HepG2 (cell line): ENCODE measurements around the gene SEPHS2. TPM values are rescaled to one million over a fixed set of nuclear protein-coding genes. Genes with fewer than 3 reads are reported as not detected.

Experiments used
- AGO1 ChIP-seq: fragments of 200-400 bp; formaldehyde crosslinking; IDR thresholded peaks from 2 replicates; pipeline ENCODE4 v1.6.1; 2017; ENCODE audit warnings: mild to moderate bottlenecking, low read depth, low read length, moderate library complexity; ENCODE audit not compliant: poor library complexity, severe bottlenecking
- ARID4A ChIP-seq: sonication (generic); formaldehyde crosslinking; IDR thresholded peaks from 2 replicates; pipeline ENCODE4 v1.5.0; 2020; ENCODE audit warnings: mild to moderate bottlenecking, missing genetic modification reagents, borderline replicate concordance
- BCL6 ChIP-seq: IDR thresholded peaks from 2 replicates; pipeline ENCODE4 v1.6.1; 2016; ENCODE audit warnings: missing genetic modification reagents, missing compliant biosample characterization
- HOXA3 ChIP-seq: sonication (generic); formaldehyde crosslinking; IDR thresholded peaks from 2 replicates; pipeline ENCODE4 v1.5.0; 2020; ENCODE audit warnings: missing genetic modification reagents
- IRF2 ChIP-seq: IDR thresholded peaks from 2 replicates; pipeline ENCODE4 v1.6.1; 2018; ENCODE audit warnings: missing genetic modification reagents, missing compliant biosample characterization
- MTF1 ChIP-seq: sonication (generic); formaldehyde crosslinking; IDR thresholded peaks from 2 replicates; pipeline ENCODE4 v1.5.0; 2020; ENCODE audit warnings: missing genetic modification reagents
- NFYB ChIP-seq: sonication (generic); formaldehyde crosslinking; IDR thresholded peaks from 2 replicates; pipeline ENCODE4 v1.4.0; 2020; ENCODE audit warnings: missing genetic modification reagents
- PHF21A ChIP-seq: sonication (generic); formaldehyde crosslinking; IDR thresholded peaks from 2 replicates; pipeline ENCODE4 v1.5.0; 2020; ENCODE audit warnings: mild to moderate bottlenecking, missing genetic modification reagents
- SSRP1 ChIP-seq: IDR thresholded peaks from 2 replicates; pipeline ENCODE4 v1.6.1; 2016; ENCODE audit warnings: control low read depth
- ZHX2 ChIP-seq, 2 experiments: sonication (generic) in 1 of 2; formaldehyde crosslinking in 1 of 2; IDR thresholded peaks; 2 replicates each; pipeline versions ENCODE4 v1.6.1 to v1.9.0; 2014 to 2022; ENCODE audit warnings: antibody characterized with exemption in 1 of 2, borderline replicate concordance in 1 of 2, inconsistent platforms in 1 of 2, low read depth in 1 of 2, missing genetic modification reagents in 1 of 2
- ZNF124 ChIP-seq: sonication (generic); formaldehyde crosslinking; IDR thresholded peaks from 2 replicates; pipeline ENCODE4 v1.4.0; 2020; ENCODE audit warnings: missing genetic modification reagents
- ZNF350 ChIP-seq: sonication (generic); formaldehyde crosslinking; IDR thresholded peaks from 2 replicates; pipeline ENCODE4 v1.4.0; 2020; ENCODE audit warnings: mild to moderate bottlenecking, low read depth, missing genetic modification reagents, borderline replicate concordance
- ZNF362 ChIP-seq: sonication (generic); formaldehyde crosslinking; IDR thresholded peaks from 2 replicates; pipeline ENCODE4 v1.4.0; 2020; ENCODE audit warnings: missing genetic modification reagents, mild to moderate bottlenecking, borderline replicate concordance
- ZNF564 ChIP-seq: sonication (generic); formaldehyde crosslinking; IDR thresholded peaks from 2 replicates; pipeline ENCODE4 v1.8.1; 2023; ENCODE audit warnings: mild to moderate bottlenecking, missing genetic modification reagents
- ZNF605 ChIP-seq: sonication (generic); formaldehyde crosslinking; IDR thresholded peaks from 2 replicates; pipeline ENCODE4 v1.8.0; 2022; ENCODE audit warnings: mild to moderate bottlenecking, missing genetic modification reagents
- ZNF652 ChIP-seq: IDR thresholded peaks from 2 replicates; pipeline ENCODE4 v1.6.1; 2016; ENCODE audit warnings: low read depth, borderline replicate concordance
- ZNF792 ChIP-seq: IDR thresholded peaks from 2 replicates; pipeline ENCODE4 v1.6.1; 2016
- polyA plus RNA-seq, 8 experiments: library from polyadenylated mRNA; depleted of rRNA in 3 of 8; stranded (reverse) in 7 of 8; unstranded in 1 of 8; fragments of >200 nt; fragmentation: Illumina TruSeq in 4 of 8; extraction: Trizol in 4 of 8; gene quantifications; 2 replicates each; pipeline versions ENCODE4 v1.2.1 to v1.2.3, GENCODE V29; 2011 to 2016; ENCODE audit warnings: low read depth in 4 of 8, missing spikeins in 1 of 8, mixed read lengths in 1 of 8; ENCODE audit not compliant: insufficient read depth in 1 of 8
- total RNA-seq, 5 experiments: library from RNA; depleted of rRNA; stranded (reverse); fragments of >200 nt; fragmentation: Illumina TruSeq; extraction: Trizol; gene quantifications; 2 replicates each; pipeline ENCODE4 v1.2.3, GENCODE V29; 2016; ENCODE audit warnings: low read depth in 1 of 5

SEPHS2 gene
- total and polyA plus RNA-seq, 2 of the 13 experiments (the other 11 are each of a cell fraction or from before 2014, with no cell fraction given): 20.7 to 127 TPM

- TF ChIP-seq ZNF350 (CRISPR knock-in tag) (peak; percentile 24; the same call in 1 of the 2 replicates), MTF1 (CRISPR knock-in tag) (no peak), ZNF362 (no peak), ZNF124 (no peak), HOXA3 (CRISPR knock-in tag) (no peak; the same call in 1 of the 2 replicates), ZNF652 (CRISPR knock-in tag) (no peak), IRF2 (CRISPR knock-in tag) (no peak), ARID4A (CRISPR knock-in tag) (no peak), PHF21A (CRISPR knock-in tag) (no peak), AGO1 (no peak), ZNF605 (no peak; the same call in 1 of the 2 replicates), ZHX2 (IDR thresholded peaks at IDR 0.05; ENCODE audit: low read depth) (peak; percentile 81; the same call in 1 of the 2 replicates), ZHX2 (CRISPR knock-in tag; IDR thresholded peaks at IDR 0.05; ENCODE audit: borderline replicate concordance) (no peak), ZNF792 (CRISPR knock-in tag) (0 out of 2 replicates have a peak, but pooled peaks have one; percentile 29), SSRP1 (CRISPR knock-in tag) (peak; percentile 71; the same call in 1 of the 2 replicates), NFYB (CRISPR knock-in tag) (no peak; the same call in 1 of the 2 replicates), BCL6 (CRISPR knock-in tag) (no peak), ZNF564 (CRISPR knock-in tag) (0 out of 2 replicates have a peak, but pooled peaks have one; percentile 41)
Observed at GRCh38 chr16:30444231-30445148, 1.2 kb downstream of the SEPHS2 start (continued).
